HEK293 (cell line): ENCODE results near the gene FNDC5.

Experiments used
- BCL6B ChIP-seq: fragments of 450-650 bp; formaldehyde crosslinking; IDR thresholded peaks from 2 replicates; pipeline ENCODE4 v1.5.1; 2017; ENCODE audit warnings: missing biosample characterization, missing genetic modification characterization
- HOXC10 ChIP-seq: sonication (generic); formaldehyde crosslinking; IDR thresholded peaks from 2 replicates; pipeline ENCODE4 v1.8.1; 2023; ENCODE audit warnings: mild to moderate bottlenecking, missing genetic modification reagents
- IKZF3 ChIP-seq: fragments of 450-650 bp; IDR thresholded peaks from 2 replicates; pipeline ENCODE4 v1.5.0; 2018; ENCODE audit warnings: missing biosample characterization, mild to moderate bottlenecking, missing genetic modification characterization, moderate library complexity
- KLF7 ChIP-seq: fragments of 450-650 bp; formaldehyde crosslinking; IDR thresholded peaks from 2 replicates; pipeline ENCODE4 v1.5.1; 2016; ENCODE audit warnings: missing biosample characterization, missing genetic modification characterization, borderline replicate concordance
- MZF1 ChIP-seq: fragments of 450-650 bp; formaldehyde crosslinking; IDR thresholded peaks from 2 replicates; pipeline ENCODE4 v1.5.1; 2017; ENCODE audit warnings: missing biosample characterization, missing genetic modification characterization, borderline replicate concordance
- PRDM1 ChIP-seq: fragments of 450-650 bp; formaldehyde crosslinking; IDR thresholded peaks from 2 replicates; pipeline ENCODE4; 2016; ENCODE audit warnings: missing biosample characterization, missing genetic modification characterization
- RBAK ChIP-seq: fragments of 450-650 bp; formaldehyde crosslinking; IDR thresholded peaks from 2 replicates; pipeline ENCODE4 v1.5.1; 2016; ENCODE audit warnings: missing biosample characterization, missing genetic modification characterization
- TRIM28 ChIP-seq: IDR thresholded peaks from 2 replicates; pipeline ENCODE4 v1.6.1; 2011; ENCODE audit warnings: low read length, control low read depth, borderline replicate concordance
- ZBTB11 ChIP-seq: fragments of 450-650 bp; formaldehyde crosslinking; conservative IDR thresholded peaks from 2 replicates; pipeline ENCODE4 v1.5.1; 2016; ENCODE audit warnings: low read depth, missing biosample characterization, missing genetic modification characterization
- ZBTB17 ChIP-seq: fragments of 450-650 bp; formaldehyde crosslinking; IDR thresholded peaks from 2 replicates; pipeline ENCODE4 v1.5.1; 2016; ENCODE audit warnings: missing biosample characterization, missing genetic modification characterization
- ZBTB21 ChIP-seq: fragments of 450-650 bp; formaldehyde crosslinking; IDR thresholded peaks from 2 replicates; pipeline ENCODE4 v1.5.1; 2017; ENCODE audit warnings: missing biosample characterization, missing genetic modification characterization
- ZNF146 ChIP-seq: fragments of 450-650 bp; formaldehyde crosslinking; IDR thresholded peaks from 2 replicates; pipeline ENCODE4 v1.5.1; 2016; ENCODE audit warnings: missing biosample characterization, missing genetic modification characterization
- ZNF174 ChIP-seq: fragments of 450-650 bp; formaldehyde crosslinking; IDR thresholded peaks from 2 replicates; pipeline ENCODE4 v1.5.0; 2017; ENCODE audit warnings: missing biosample characterization, mild to moderate bottlenecking, missing genetic modification characterization
- ZNF2 ChIP-seq: fragments of 450-650 bp; formaldehyde crosslinking; IDR thresholded peaks from 2 replicates; pipeline ENCODE4 v1.5.1; 2016; ENCODE audit warnings: missing biosample characterization, missing genetic modification characterization
- ZNF292 ChIP-seq: fragments of 450-650 bp; formaldehyde crosslinking; IDR thresholded peaks from 2 replicates; pipeline ENCODE4 v1.5.1; 2016; ENCODE audit warnings: low read depth, missing biosample characterization, missing genetic modification characterization, borderline replicate concordance
- ZNF311 ChIP-seq: fragments of 450-650 bp; formaldehyde crosslinking; IDR thresholded peaks from 2 replicates; pipeline ENCODE4 v1.5.1; 2017; ENCODE audit warnings: missing biosample characterization, missing genetic modification characterization, borderline replicate concordance
- ZNF324 ChIP-seq: fragments of 450-650 bp; formaldehyde crosslinking; IDR thresholded peaks from 2 replicates; pipeline ENCODE4 v1.5.1; 2016; ENCODE audit warnings: missing biosample characterization, missing genetic modification characterization
- ZNF391 ChIP-seq: fragments of 450-650 bp; formaldehyde crosslinking; IDR thresholded peaks from 2 replicates; pipeline ENCODE4 v1.5.1; 2016; ENCODE audit warnings: low read depth, missing biosample characterization, missing genetic modification characterization, borderline replicate concordance
- ZNF548 ChIP-seq: fragments of 450-650 bp; formaldehyde crosslinking; IDR thresholded peaks from 2 replicates; pipeline ENCODE4 v1.5.1; 2016; ENCODE audit warnings: missing biosample characterization, missing genetic modification characterization
- ZNF549 ChIP-seq: fragments of 450-650 bp; IDR thresholded peaks from 2 replicates; pipeline ENCODE4 v1.5.1; 2018; ENCODE audit warnings: missing biosample characterization, missing genetic modification characterization, mild to moderate bottlenecking, inconsistent platforms, moderate library complexity
- ZNF558 ChIP-seq: fragments of 450-650 bp; formaldehyde crosslinking; IDR thresholded peaks from 2 replicates; pipeline ENCODE4 v1.5.1; 2016; ENCODE audit warnings: missing biosample characterization, missing genetic modification characterization
- ZNF571 ChIP-seq: fragments of 450-650 bp; formaldehyde crosslinking; IDR thresholded peaks from 2 replicates; pipeline ENCODE4 v1.5.0; 2017; ENCODE audit warnings: missing biosample characterization, missing genetic modification characterization
- ZNF645 ChIP-seq: fragments of 450-650 bp; formaldehyde crosslinking; IDR thresholded peaks from 2 replicates; pipeline ENCODE4; 2016; ENCODE audit warnings: missing biosample characterization, missing genetic modification characterization
- ZNF658 ChIP-seq: fragments of 450-650 bp; formaldehyde crosslinking; IDR thresholded peaks from 2 replicates; pipeline ENCODE4; 2016; ENCODE audit warnings: missing biosample characterization, missing genetic modification characterization
- ZNF660 ChIP-seq: fragments of 450-650 bp; IDR thresholded peaks from 2 replicates; pipeline ENCODE4 v1.5.1; 2018; ENCODE audit warnings: missing biosample characterization, mild to moderate bottlenecking, missing genetic modification characterization
- ZNF664 ChIP-seq: fragments of 450-650 bp; formaldehyde crosslinking; IDR thresholded peaks from 2 replicates; pipeline ENCODE4 v1.5.1; 2016; ENCODE audit warnings: missing biosample characterization, missing genetic modification characterization
- ZNF792 ChIP-seq: fragments of 450-650 bp; formaldehyde crosslinking; IDR thresholded peaks from 2 replicates; pipeline ENCODE4 v1.5.1; 2016; ENCODE audit warnings: missing biosample characterization, missing genetic modification characterization
- TF ChIP-seq, protein P1 (sequence below): fragments of 450-650 bp; formaldehyde crosslinking; IDR thresholded peaks from 2 replicates; pipeline ENCODE4 v1.5.1; 2016; ENCODE audit warnings: missing biosample characterization, missing genetic modification characterization
- TF ChIP-seq, protein P2 (sequence below): fragments of 450-650 bp; formaldehyde crosslinking; IDR thresholded peaks from 2 replicates; pipeline ENCODE4 v1.5.1; 2017; ENCODE audit warnings: missing biosample characterization, mild to moderate bottlenecking, missing genetic modification characterization, moderate library complexity
- TF ChIP-seq, protein P3 (sequence below): fragments of 450-650 bp; formaldehyde crosslinking; IDR thresholded peaks from 2 replicates; pipeline ENCODE4 v1.5.1; 2016; ENCODE audit warnings: missing biosample characterization, missing genetic modification characterization, low read depth

FNDC5 gene

DNA sequence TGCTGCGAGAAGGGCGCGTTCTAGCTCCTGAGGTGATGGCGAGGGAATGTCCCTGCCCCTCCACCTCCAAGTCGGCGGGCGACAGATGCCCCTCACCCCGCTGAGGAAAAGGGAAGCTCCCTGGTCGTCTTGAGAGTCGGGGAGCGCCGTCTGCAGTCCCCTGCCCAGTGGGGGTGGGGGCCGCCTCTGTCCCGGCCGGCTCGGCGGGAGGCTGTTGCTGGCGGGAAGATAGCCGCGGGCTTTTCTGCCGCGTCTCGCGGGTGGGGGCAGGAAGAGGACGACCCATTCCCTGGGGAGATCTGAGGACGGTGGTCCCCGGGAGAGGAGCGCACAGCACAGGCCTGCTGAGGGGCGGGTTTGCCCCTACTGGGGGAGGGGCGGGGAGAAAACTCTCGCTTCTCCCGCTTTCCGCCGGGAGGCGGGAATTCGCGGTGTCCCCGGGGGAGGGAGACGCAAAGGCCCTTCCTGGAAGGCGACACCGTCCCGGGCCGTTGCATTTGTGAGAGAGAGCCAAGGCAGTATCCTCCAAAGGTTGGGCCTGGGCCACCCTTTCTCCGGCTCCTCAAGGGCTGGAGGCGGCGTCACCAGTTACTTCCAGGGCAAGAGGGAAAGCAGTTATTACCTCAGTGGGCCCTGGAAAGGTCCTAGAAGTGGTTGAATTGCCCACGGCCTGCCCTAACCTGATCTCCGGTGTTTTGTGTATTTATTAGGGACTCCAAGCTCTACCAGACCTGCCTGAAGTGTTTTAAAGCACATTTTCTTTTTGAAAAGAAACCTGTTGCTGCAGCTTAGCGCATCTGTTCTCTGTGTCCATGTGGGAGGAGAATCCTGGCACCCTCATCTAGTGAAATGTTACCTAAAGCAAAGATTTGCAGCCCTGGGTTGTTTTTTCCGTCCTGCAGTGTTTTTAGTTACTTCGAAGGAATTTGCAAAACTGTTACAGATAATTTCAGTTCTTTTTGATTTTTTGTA, 52.6 kb downstream of the FNDC5 start (continued):
- TF ChIP-seq BCL6B (tag by site-specific recombination) (peak; percentile 20; the same call in 1 of the 2 replicates), IKZF3 (tag by site-specific recombination) (peak; percentile 96), ZNF2 (tag by site-specific recombination) (peak; percentile 80; the same call in 1 of the 2 replicates), ZNF174 (tag by site-specific recombination) (no peak), ZNF792 (tag by site-specific recombination) (peak; percentile 78; the same call in 1 of the 2 replicates), ZNF292 (tag by site-specific recombination) (no peak), ZNF664 (tag by site-specific recombination) (no peak), ZNF391 (tag by site-specific recombination) (peak; percentile 66; the same call in 1 of the 2 replicates), ZNF311 (tag by site-specific recombination) (no peak), ZNF660 (tag by site-specific recombination) (peak; percentile 72), PRDM1 (tag by site-specific recombination) (peak; percentile 86), ZNF324 (tag by site-specific recombination) (peak; percentile 59), ZBTB11 (tag by site-specific recombination) (peak; percentile 71), ZNF558 (0 out of 2 replicates have a peak, but pooled peaks have one; percentile 29), ZBTB21 (tag by site-specific recombination) (0 out of 2 replicates have a peak, but pooled peaks have one; percentile 60), ZNF571 (no peak), ZNF548 (tag by site-specific recombination) (no peak), ZBTB17 (tag by site-specific recombination) (no peak), ZNF645 (no peak), ZNF658 (tag by site-specific recombination) (no peak), MZF1 (tag by site-specific recombination) (peak; percentile 31; the same call in 1 of the 2 replicates), ZNF146 (tag by site-specific recombination) (peak; percentile 50; the same call in 1 of the 2 replicates), ZNF549 (tag by site-specific recombination) (no peak), KLF7 (tag by site-specific recombination) (no peak; the same call in 1 of the 2 replicates), RBAK (no peak), TRIM28 (no peak), HOXC10 (CRISPR knock-in tag) (no peak)
- TF ChIP-seq, protein P1, sequence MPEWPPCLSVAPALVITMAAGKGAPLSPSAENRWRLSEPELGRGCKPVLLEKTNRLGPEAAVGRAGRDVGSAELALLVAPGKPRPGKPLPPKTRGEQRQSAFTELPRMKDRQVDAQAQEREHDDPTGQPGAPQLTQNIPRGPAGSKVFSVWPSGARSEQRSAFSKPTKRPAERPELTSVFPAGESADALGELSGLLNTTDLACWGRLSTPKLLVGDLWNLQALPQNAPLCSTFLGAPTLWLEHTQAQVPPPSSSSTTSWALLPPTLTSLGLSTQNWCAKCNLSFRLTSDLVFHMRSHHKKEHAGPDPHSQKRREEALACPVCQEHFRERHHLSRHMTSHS (tag by site-specific recombination), result no peak
- TF ChIP-seq, protein P2, sequence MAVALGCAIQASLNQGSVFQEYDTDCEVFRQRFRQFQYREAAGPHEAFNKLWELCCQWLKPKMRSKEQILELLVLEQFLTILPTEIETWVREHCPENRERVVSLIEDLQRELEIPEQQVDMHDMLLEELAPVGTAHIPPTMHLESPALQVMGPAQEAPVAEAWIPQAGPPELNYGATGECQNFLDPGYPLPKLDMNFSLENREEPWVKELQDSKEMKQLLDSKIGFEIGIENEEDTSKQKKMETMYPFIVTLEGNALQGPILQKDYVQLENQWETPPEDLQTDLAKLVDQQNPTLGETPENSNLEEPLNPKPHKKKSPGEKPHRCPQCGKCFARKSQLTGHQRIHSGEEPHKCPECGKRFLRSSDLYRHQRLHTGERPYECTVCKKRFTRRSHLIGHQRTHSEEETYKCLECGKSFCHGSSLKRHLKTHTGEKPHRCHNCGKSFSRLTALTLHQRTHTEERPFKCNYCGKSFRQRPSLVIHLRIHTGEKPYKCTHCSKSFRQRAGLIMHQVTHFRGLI (tag by site-specific recombination), result no peak; the same call in 1 of the 2 replicates
- TF ChIP-seq, protein P3, sequence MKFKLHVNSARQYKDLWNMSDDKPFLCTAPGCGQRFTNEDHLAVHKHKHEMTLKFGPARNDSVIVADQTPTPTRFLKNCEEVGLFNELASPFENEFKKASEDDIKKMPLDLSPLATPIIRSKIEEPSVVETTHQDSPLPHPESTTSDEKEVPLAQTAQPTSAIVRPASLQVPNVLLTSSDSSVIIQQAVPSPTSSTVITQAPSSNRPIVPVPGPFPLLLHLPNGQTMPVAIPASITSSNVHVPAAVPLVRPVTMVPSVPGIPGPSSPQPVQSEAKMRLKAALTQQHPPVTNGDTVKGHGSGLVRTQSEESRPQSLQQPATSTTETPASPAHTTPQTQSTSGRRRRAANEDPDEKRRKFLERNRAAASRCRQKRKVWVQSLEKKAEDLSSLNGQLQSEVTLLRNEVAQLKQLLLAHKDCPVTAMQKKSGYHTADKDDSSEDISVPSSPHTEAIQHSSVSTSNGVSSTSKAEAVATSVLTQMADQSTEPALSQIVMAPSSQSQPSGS (tag by site-specific recombination), result no peak
